Measurements from ENCODE around the gene TUBA3C.

The TUBA3C gene

GRCh38 chr13:19172647-19173030, 9.0 kb downstream of the TUBA3C start:
- no peak for DNase-seq (ENCODE audit: low read depth)
- no peak for TF ChIP-seq CTCF (IDR thresholded peaks at IDR 0.05; ENCODE audit: insufficient read depth, low read depth, low read length, missing control alignments)

GRCh38 chr13:19172007-19172646, 9.5 kb downstream of the TUBA3C start:
- DNase-seq (ENCODE audit: low read depth) = no peak
- no peak for TF ChIP-seq CTCF (IDR thresholded peaks at IDR 0.05; ENCODE audit: insufficient read depth, low read depth, low read length, missing control alignments)
- no peak overlapping the region for H3K4me3 ChIP-seq (ENCODE audit: low read depth, low read length)

More at GRCh38 chr13:19172647-19173030, 9.0 kb downstream of the TUBA3C start:
- H3K4me3 ChIP-seq (ENCODE audit: low read depth, low read length) = no peak overlapping the region

DNA sequence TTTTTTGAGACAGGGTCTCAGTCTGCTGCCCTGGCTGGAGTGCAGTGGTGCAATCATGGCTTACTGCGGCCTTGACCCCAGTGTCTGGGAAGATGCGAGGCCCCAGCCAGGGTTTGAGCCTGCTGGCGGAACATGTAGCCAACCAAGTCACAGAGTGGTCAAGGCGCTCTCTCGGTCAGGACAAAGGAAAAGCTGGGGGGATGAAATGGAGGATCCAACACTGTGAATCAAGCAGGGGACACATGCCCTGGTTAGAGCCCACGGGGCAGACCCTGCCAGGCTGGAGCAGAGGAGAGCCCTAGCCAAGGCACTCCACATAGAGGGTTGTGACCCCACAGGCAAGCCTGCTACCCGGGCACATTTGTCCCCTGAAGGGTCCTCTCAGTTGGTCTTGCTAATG, 10.1 kb downstream of the TUBA3C start:
- H3K4me3 ChIP-seq (ENCODE audit: low read depth, low read length) = no peak overlapping the region
- no peak for TF ChIP-seq CTCF (IDR thresholded peaks at IDR 0.05; ENCODE audit: insufficient read depth, low read depth, low read length, missing control alignments)
- no peak for DNase-seq (ENCODE audit: low read depth)

DNA sequence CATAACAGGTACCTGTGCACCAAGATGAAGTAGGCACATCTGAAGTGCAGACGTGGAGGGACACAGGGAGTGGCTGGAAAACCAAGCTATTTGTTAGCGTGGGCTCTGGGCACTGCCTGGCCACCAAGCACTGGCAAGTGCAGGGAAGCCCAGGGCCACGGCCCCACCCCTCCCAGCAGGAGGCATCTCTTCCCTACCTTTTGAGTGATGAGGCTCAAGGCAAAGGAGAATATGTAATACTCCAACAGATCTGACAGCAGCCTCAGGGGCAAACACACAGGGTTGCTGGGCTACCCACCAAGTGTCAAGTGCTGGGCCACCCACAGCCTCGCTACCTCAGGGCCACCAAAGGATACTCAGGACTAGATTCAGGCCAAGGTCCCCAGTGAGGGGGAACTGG, 11.6 kb downstream of the TUBA3C start:
- no peak overlapping the region for H3K4me3 ChIP-seq (ENCODE audit: low read depth, low read length)
- TF ChIP-seq CTCF (IDR thresholded peaks at IDR 0.05; ENCODE audit: insufficient read depth, low read depth, low read length, missing control alignments) = no peak

DNA sequence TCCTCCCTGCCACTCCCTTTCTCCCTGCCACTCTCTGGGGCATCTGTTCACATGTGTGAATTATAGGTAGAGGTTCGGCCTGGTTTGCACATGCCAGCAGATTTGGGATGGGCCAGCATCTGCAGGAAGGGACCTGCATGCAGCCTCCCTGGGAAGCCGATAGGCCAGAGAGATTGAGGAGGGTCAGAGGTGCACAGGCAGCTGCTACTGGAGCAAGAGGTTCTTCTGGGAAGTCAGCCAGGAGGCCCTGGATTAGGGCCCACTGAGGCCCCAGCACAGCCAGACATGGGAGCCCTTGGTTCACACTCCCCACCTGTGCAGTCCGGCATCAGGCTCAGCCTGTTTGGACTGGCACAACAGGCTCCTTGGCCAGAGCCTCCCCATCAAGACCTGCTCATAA, 12.1 kb downstream of the TUBA3C start:
- H3K4me3 ChIP-seq (ENCODE audit: low read depth, low read length) = no peak overlapping the region
- no peak for TF ChIP-seq CTCF (IDR thresholded peaks at IDR 0.05; ENCODE audit: insufficient read depth, low read depth, low read length, missing control alignments)
- DNase-seq (ENCODE audit: low read depth) = no peak

More for the DNA sequence above, 11.6 kb downstream of the TUBA3C start:
- no peak for DNase-seq (ENCODE audit: low read depth)

DNA sequence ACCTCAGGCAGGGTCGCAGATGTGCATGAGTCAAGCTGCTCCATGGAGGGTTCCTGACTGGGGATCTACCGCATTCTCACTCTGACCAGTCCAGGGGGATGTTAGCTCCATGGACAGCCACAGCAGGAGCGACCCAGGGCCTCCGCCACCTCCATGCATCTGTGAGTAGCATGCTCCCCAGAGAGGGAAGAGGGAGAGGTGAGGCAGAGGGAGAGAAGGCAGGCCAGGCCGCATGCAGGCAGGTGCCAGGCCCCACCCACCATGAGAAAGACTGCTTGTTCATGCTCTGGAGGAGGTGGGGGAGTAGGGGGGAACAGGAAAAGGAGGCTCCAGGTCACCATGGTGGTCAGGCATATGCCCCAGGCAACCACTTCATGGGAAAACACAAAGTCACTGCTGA, 20.3 kb downstream of the TUBA3C start:
- no peak for TF ChIP-seq CTCF (IDR thresholded peaks at IDR 0.05; ENCODE audit: insufficient read depth, low read depth, low read length, missing control alignments)
- no peak for DNase-seq (ENCODE audit: low read depth)
- no peak overlapping the region for H3K4me3 ChIP-seq (ENCODE audit: low read depth, low read length)

Measured in GM12865 (cell line).